Stimulated activated CD4-positive, alpha-beta T cell treated with anti-CD3 and anti-CD28 coated beads, Interleukin-2, amount 100 ng/mL, for 48 hours (primary cell): ENCODE data around the gene ARPC1A.
"Not testable (repeated sequence)": the region's sequence is repeated elsewhere in the genome, so short reads cannot be mapped to it uniquely, and the experiment has no call there.

Experiments
- DNase-seq, 2 donors: peaks; one replicate each; pipeline ENCODE4 v3.0.0-alpha.2; 2020

ARPC1A gene

GRCh38 chr7:99410635-99411034, 84.9 kb downstream of the ARPC1A start:
- no peak for DNase-seq

- DNase-seq = not testable (repeated sequence)
Measured at GRCh38 chr7:99415513-99416127, 89.9 kb downstream of the ARPC1A start.
